NCI-H345 treated with DMSO at 0.1 percent for 48 hours (cell line): ENCODE measurements around the gene TSSK1B.
"Not testable (repeated sequence)": the region's sequence is repeated elsewhere in the genome, so short reads cannot be mapped to it uniquely, and the experiment has no call there.

Experiments
- DNase-seq: peaks from one replicate; lab custom pipeline; 2025; ENCODE audit not compliant: unreplicated experiment; lab: John Stamatoyannopoulos, UW

TSSK1B gene

GRCh38 chr5:113434889-113435288, at the start of gene TSSK1B:
TSS of gene TSSK1B (minus strand) at chr5:113434989. CDS start at chr5:113434839, 150 bp downstream.
- DNase-seq: no peak

GRCh38 chr5:113480243-113480642, 45.5 kb upstream of the TSSK1B start:
- DNase-seq: no peak

GRCh38 chr5:113478691-113479090, 43.9 kb upstream of the TSSK1B start:
- DNase-seq: no peak

GRCh38 chr5:113474100-113474728, 39.4 kb upstream of the TSSK1B start:
- DNase-seq: no peak

- DNase-seq: no peak
Observed at GRCh38 chr5:113463032-113463431, 28.2 kb upstream of the TSSK1B start.

GRCh38 chr5:113457106-113457505, 22.3 kb upstream of the TSSK1B start:
- not testable (repeated sequence) for DNase-seq

- DNase-seq: no peak
Observed at GRCh38 chr5:113452941-113453340, 18.2 kb upstream of the TSSK1B start.

- DNase-seq: no peak
Observed at GRCh38 chr5:113451797-113452196, 17.0 kb upstream of the TSSK1B start.

GRCh38 chr5:113450929-113451328, 16.1 kb upstream of the TSSK1B start:
- no peak for DNase-seq

- DNase-seq: no peak
Observed at GRCh38 chr5:113450462-113450861, 15.7 kb upstream of the TSSK1B start.

- DNase-seq: no peak
Observed at GRCh38 chr5:113448252-113448651, 13.5 kb upstream of the TSSK1B start.

GRCh38 chr5:113447498-113448050, 12.8 kb upstream of the TSSK1B start:
- no peak for DNase-seq

- DNase-seq: no peak
Observed at GRCh38 chr5:113446358-113446927, 11.7 kb upstream of the TSSK1B start.

- DNase-seq: no peak
Observed at GRCh38 chr5:113437111-113437510, 2.3 kb upstream of the TSSK1B start.

- no peak for DNase-seq
Observed at GRCh38 chr5:113435575-113435974, 786 bp upstream of the TSSK1B start.

GRCh38 chr5:113433862-113434612, 752 bp downstream of the TSSK1B start:
- no peak for DNase-seq

GRCh38 chr5:113433071-113433470, 1.7 kb downstream of the TSSK1B start:
- DNase-seq: no peak

GRCh38 chr5:113427871-113428574, 6.8 kb downstream of the TSSK1B start:
- no peak for DNase-seq

GRCh38 chr5:113425909-113426308, 8.9 kb downstream of the TSSK1B start:
- DNase-seq: no peak

GRCh38 chr5:113421693-113422092, 13.1 kb downstream of the TSSK1B start:
- no peak for DNase-seq

- no peak for DNase-seq
Observed at GRCh38 chr5:113405530-113405929, 29.3 kb downstream of the TSSK1B start.
